Right lobe of liver (tissue), 6 donors: ENCODE measurements around the gene BTD. TPM values are rescaled to one million over a fixed set of nuclear protein-coding genes. Genes with fewer than 3 reads are reported as not detected.

Experiments
- ATAC-seq, 4 donors: fragments of 200-7000 bp; cut with Tn5 transposase; one replicate each; pipeline ENCODE4 v1.9.1; 2020; ENCODE audit warnings: mild to moderate bottlenecking in 4 of 4, moderate library complexity in 4 of 4
- DNase-seq, 3 donors: peaks; one replicate each; pipeline ENCODE4 v3.0.0-alpha.2; 2020
- H3K27ac ChIP-seq, 3 donors: fragments of 200-600 bp; one replicate each; pipeline ENCODE4 v1.8.0; 2022
- H3K27me3 ChIP-seq, 2 donors: fragments of 200-600 bp; one replicate each; pipeline ENCODE4 v1.8.0; 2022
- H3K36me3 ChIP-seq, 4 donors: fragments of 200-600 bp; sonication (generic) in 1 of 4; one replicate each; pipeline versions ENCODE4 v1.5.1 to v1.8.0; 2017 to 2022; ENCODE audit warnings: control low read depth in 1 of 4
- H3K4me1 ChIP-seq, 4 donors: fragments of 200-600 bp; sonication (generic) in 1 of 4; one replicate each; pipeline versions ENCODE4 v1.5.1 to v1.8.0; 2017 to 2022; ENCODE audit warnings: control low read depth in 1 of 4
- H3K4me3 ChIP-seq, 3 donors: fragments of 200-600 bp; one replicate each; pipeline ENCODE4 v1.8.0; 2022
- H3K9me3 ChIP-seq, 4 donors: fragments of 200-600 bp; sonication (generic) in 1 of 4; one replicate each; pipeline versions ENCODE4 v1.5.1 to v1.8.0; 2017 to 2022; ENCODE audit warnings: control low read depth in 1 of 4
- CTCF ChIP-seq, 4 donors: fragments of 200-600 bp in 3 of 4; fragments of 450-650 bp in 1 of 4; IDR thresholded peaks; one replicate each; pipeline versions ENCODE4 v1.5.1 to v1.8.0; 2016 to 2022; ENCODE audit warnings: antibody characterized with exemption in 4 of 4, mild to moderate bottlenecking in 2 of 4
- POLR2A ChIP-seq: fragments of 450-650 bp; IDR thresholded peaks from one replicate; pipeline ENCODE4 v1.6.1; 2017; ENCODE audit warnings: antibody characterized with exemption, mild to moderate bottlenecking
- WGBS: methylation state at CpG from one replicate; pipeline ENCODE4 v1.1.6; 2018; ENCODE audit warnings: low coverage, low lambda C conversion rate; ENCODE audit not compliant: insufficient coverage; ENCODE audit errors: missing lambda C conversion rate; 5-methylcytosine and 5-hydroxymethylcytosine counted together
- intact Hi-C, 2 donors: fragments of 100-400 bp; cut with DNase I; formaldehyde crosslinking; loops; one replicate each; pipeline versions ENCODE4 v1.11.2 to v1.14.1; 2022
- total RNA-seq, 6 experiments: library from RNA; depleted of rRNA in 2 of 6; stranded (reverse); fragments of >200 nt in 2 of 6; fragmentation: NEBNext Ultra II Directional in 3 of 6; extraction: Animal tissue kit (Norgen Biotek cat#: 25700) in 3 of 6; gene quantifications; one replicate each; pipeline versions ENCODE4 v1.1.0 to v1.2.4, GENCODE V29; 2016 to 2023
- donor health status: DM: no; HTN: yes; CAD: no.
- donor health status: DM: no; HTN: no; CAD: no.
- donor health status: DM: no; HTN: no; CAD: no.
- donor health status: DM: no; HTN: yes; CAD: no.
- donor health status: DM: no; HTN: yes; CAD: no.

The BTD gene
- total RNA-seq, 6 experiments from 2014 or later, result 47.5 to 70.3 (median 54.5) TPM

- Histone ChIP-seq H3K27ac (peak overlapping the region in 1 of 3 donors; percentile 19), H3K9me3 (no peaks in the 10 kb centered on the region), H3K4me3 (no peak overlapping the region), H3K4me1 (peaks cover 0 to 10% (median 5%) of the 10 kb centered on the region in 4 donors), H3K36me3 (no peaks in the 10 kb centered on the region), H3K27me3 (no peaks in the 10 kb centered on the region)
- no peak for DNase-seq
- 60% methylated on average over 13 of the region's 14 CpGs for WGBS
- TF ChIP-seq CTCF (IDR thresholded peaks at IDR 0.05) (no peak), POLR2A (no peak)
- peak; percentile 43 to 72 (median 58) for ATAC-seq
- intact Hi-C loops, result loop anchor here in 1 of 2 donors (10.0 kb wide), 1 partner anchor 609 kb away; no protein-coding TSS in a partner anchor
These were observed 34.6 kb downstream of the BTD start for GRCh38 chr3:15636028-15636709.

- intact Hi-C loops, result loop anchor here in 1 of 2 donors (10.0 kb wide), 1 partner anchor 607 kb away; no protein-coding TSS in a partner anchor
- WGBS, result 75% methylated on average over 7 of the region's 7 CpGs
- H3K27ac ChIP-seq, result no peak overlapping the region
These were observed 35.8 kb downstream of the BTD start for GRCh38 chr3:15637131-15637951.

GRCh38 chr3:15638193-15638890 lies 36.8 kb downstream of the BTD start:
- H3K9me3 ChIP-seq, result no peaks in the 10 kb centered on the region
- intact Hi-C loops, result loop anchor here in 1 of 2 donors (10.0 kb wide), 1 partner anchor 606 kb away; no protein-coding TSS in a partner anchor
- WGBS, result 78% methylated on average over 6 of the region's 6 CpGs
- no peak overlapping the region for H3K27ac ChIP-seq
- H3K27me3 ChIP-seq, result no peaks in the 10 kb centered on the region
- no peak overlapping the region for H3K4me3 ChIP-seq
- peaks cover 0 to 10% (median 5%) of the 10 kb centered on the region in 4 donors for H3K4me1 ChIP-seq
- TF ChIP-seq CTCF (IDR thresholded peaks at IDR 0.05), result no peak
- no peak for TF ChIP-seq POLR2A
- DNase-seq (no peak), ATAC-seq (no peak)
- peaks cover 0 to 4% (median 0%) of the 10 kb centered on the region in 4 donors for H3K36me3 ChIP-seq

More at GRCh38 chr3:15637131-15637951, 35.8 kb downstream of the BTD start:
- H3K36me3 ChIP-seq, result no peaks in the 10 kb centered on the region
- no peak for TF ChIP-seq CTCF (IDR thresholded peaks at IDR 0.05)
- TF ChIP-seq POLR2A, result no peak
- H3K9me3 ChIP-seq, result no peaks in the 10 kb centered on the region
- no peak for DNase-seq
- no peak overlapping the region for H3K4me3 ChIP-seq
- no peak for ATAC-seq
- H3K4me1 ChIP-seq, result peaks cover 0 to 10% (median 5%) of the 10 kb centered on the region in 4 donors
- no peaks in the 10 kb centered on the region for H3K27me3 ChIP-seq

- Histone ChIP-seq H3K4me3 (no peak overlapping the region), H3K36me3 (peaks cover 0 to 5% (median 0%) of the 10 kb centered on the region in 4 donors), H3K9me3 (no peaks in the 10 kb centered on the region), H3K27me3 (no peaks in the 10 kb centered on the region), H3K4me1 (peaks cover 0 to 9% (median 4%) of the 10 kb centered on the region in 4 donors), H3K27ac (no peak overlapping the region)
- DNase-seq (no peak), ATAC-seq (no peak)
- TF ChIP-seq CTCF (IDR thresholded peaks at IDR 0.05) (no peak), POLR2A (no peak)
- intact Hi-C loops, result loop anchor here in 1 of 2 donors (10.0 kb wide), 1 partner anchor 606 kb away; no protein-coding TSS in a partner anchor
- WGBS, result 100% methylated on average over 1 of the region's 1 CpG
These were observed 37.3 kb downstream of the BTD start for GRCh38 chr3:15638891-15639262.
